Rectal smooth muscle tissue (tissue), 1 donor: Measurements from ENCODE around the gene PLEKHA5.

ENCODE experiments used
- H3K27ac ChIP-seq: one replicate; pipeline ENCODE4 v1.7.0; 2013; ENCODE audit warnings: low read depth, low read length, inconsistent platforms
- H3K27me3 ChIP-seq: one replicate; pipeline ENCODE4 v1.7.0; 2013; ENCODE audit warnings: low read length; ENCODE audit not compliant: control insufficient read depth, insufficient read depth
- H3K36me3 ChIP-seq: one replicate; pipeline ENCODE4 v1.7.0; 2013; ENCODE audit warnings: low read length; ENCODE audit not compliant: control insufficient read depth, insufficient read depth
- H3K4me1 ChIP-seq: one replicate; pipeline ENCODE4 v1.7.0; 2013; ENCODE audit warnings: low read length; ENCODE audit not compliant: control insufficient read depth, insufficient read depth
- H3K4me3 ChIP-seq: one replicate; pipeline ENCODE4 v1.7.0; 2013; ENCODE audit warnings: low read length
- H3K9ac ChIP-seq: one replicate; pipeline ENCODE4 v1.7.0; 2013; ENCODE audit warnings: low read length

PLEKHA5 gene

GRCh38 chr12:19198272-19198671, 68.7 kb downstream of the PLEKHA5 start:
- no peaks in the 10 kb centered on the region for H3K27me3 ChIP-seq
- H3K4me3 ChIP-seq, result no peak overlapping the region
- H3K4me1 ChIP-seq, result no peaks in the 10 kb centered on the region
- no peak overlapping the region for H3K9ac ChIP-seq
- no peak overlapping the region for H3K27ac ChIP-seq
- H3K36me3 ChIP-seq, result no peaks in the 10 kb centered on the region

GRCh38 chr12:19199332-19199731, 69.8 kb downstream of the PLEKHA5 start:
- Histone ChIP-seq H3K27me3 (no peaks in the 10 kb centered on the region), H3K4me1 (no peaks in the 10 kb centered on the region), H3K36me3 (no peaks in the 10 kb centered on the region), H3K4me3 (no peak overlapping the region), H3K9ac (no peak overlapping the region), H3K27ac (no peak overlapping the region)

DNA sequence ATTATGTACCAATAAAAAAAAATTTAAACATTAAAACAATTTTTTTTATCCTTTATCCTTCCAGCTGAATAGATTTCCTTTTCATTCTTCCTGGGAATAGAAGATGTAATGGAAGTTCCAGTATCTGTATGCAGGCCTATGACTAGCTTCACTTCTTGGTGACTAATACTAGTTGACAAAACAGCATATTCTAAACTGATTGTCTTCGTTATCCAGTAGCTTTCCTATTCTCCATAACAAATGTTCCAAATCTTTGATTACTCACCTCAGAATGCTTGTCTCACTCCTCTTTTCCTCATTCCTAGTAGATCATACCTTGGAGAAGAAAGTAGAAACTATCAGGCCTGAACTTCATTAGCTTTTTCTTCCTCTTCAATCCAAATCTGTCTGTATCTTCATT, 70.7 kb downstream of the PLEKHA5 start:
- Histone ChIP-seq H3K4me1 (no peaks in the 10 kb centered on the region), H3K27ac (no peak overlapping the region), H3K4me3 (no peak overlapping the region)

GRCh38 chr12:19201661-19202060, 72.1 kb downstream of the PLEKHA5 start:
- Histone ChIP-seq H3K36me3 (no peaks in the 10 kb centered on the region), H3K4me1 (no peaks in the 10 kb centered on the region), H3K9ac (no peak overlapping the region), H3K4me3 (no peak overlapping the region), H3K27ac (no peak overlapping the region), H3K27me3 (no peaks in the 10 kb centered on the region)

More for the DNA sequence above, 70.7 kb downstream of the PLEKHA5 start:
- Histone ChIP-seq H3K9ac (no peak overlapping the region), H3K36me3 (no peaks in the 10 kb centered on the region), H3K27me3 (no peaks in the 10 kb centered on the region)

- no peak overlapping the region for H3K27ac ChIP-seq
- H3K9ac ChIP-seq, result no peak overlapping the region
- no peaks in the 10 kb centered on the region for H3K36me3 ChIP-seq
- no peaks in the 10 kb centered on the region for H3K4me1 ChIP-seq
- no peak overlapping the region for H3K4me3 ChIP-seq
- H3K27me3 ChIP-seq, result no peaks in the 10 kb centered on the region
These were observed 73.5 kb downstream of the PLEKHA5 start for GRCh38 chr12:19203013-19203412.

DNA sequence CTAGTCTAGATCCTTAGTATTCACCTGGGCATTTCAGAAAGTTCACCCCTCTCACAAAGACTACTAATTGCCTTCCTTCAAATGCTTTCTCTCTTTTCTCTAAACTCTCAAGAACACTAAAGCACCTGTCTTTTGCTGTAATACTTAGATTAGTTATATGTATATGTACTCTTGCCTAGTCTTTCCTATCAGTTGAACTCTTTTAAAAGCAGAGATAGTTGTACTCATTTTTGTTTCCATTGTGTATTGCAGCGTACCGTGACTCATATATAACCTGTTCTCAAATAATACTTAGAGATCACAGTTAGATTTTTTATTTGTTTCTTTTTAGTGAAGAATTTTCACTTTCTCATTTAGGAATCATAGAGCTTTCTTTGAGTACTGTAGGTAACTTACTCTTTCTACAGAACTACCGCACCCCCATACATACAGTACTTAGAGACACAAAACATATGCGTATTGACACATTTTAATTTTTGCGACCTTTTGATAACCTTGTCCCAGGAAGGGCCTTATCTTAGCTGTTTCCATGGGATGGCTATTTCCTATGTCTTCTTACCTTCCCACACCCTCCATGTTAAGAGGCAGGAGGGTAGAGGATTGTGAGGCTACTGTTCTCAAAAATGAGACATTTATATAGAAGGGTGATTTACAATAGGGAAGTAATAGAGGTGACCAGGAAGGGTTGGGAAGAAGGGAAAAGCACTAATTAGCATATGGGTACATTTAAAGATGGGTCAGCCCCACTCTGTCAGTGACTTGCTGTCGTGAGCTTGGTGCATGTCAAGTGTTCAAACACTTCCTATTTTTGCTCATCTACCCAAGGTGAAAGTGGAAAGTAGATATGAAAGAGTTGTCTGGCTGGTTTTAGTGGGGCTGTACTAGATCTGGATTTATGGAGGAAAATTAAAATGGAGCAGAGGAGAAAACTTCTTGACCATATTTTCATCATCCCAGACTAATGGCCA, 74.3 kb downstream of the PLEKHA5 start:
- Histone ChIP-seq H3K36me3 (no peaks in the 10 kb centered on the region), H3K4me1 (no peaks in the 10 kb centered on the region), H3K9ac (no peak overlapping the region), H3K27me3 (no peaks in the 10 kb centered on the region), H3K27ac (no peak overlapping the region), H3K4me3 (no peak overlapping the region)

- Histone ChIP-seq H3K9ac (no peak overlapping the region), H3K27me3 (no peaks in the 10 kb centered on the region), H3K27ac (no peak overlapping the region), H3K36me3 (no peaks in the 10 kb centered on the region), H3K4me1 (no peaks in the 10 kb centered on the region), H3K4me3 (no peak overlapping the region)
These were observed 75.6 kb downstream of the PLEKHA5 start for GRCh38 chr12:19205120-19205519.

- H3K4me3 ChIP-seq, result no peak overlapping the region
These were observed 77.1 kb downstream of the PLEKHA5 start for GRCh38 chr12:19206493-19207077.

GRCh38 chr12:19208456-19208855, 78.9 kb downstream of the PLEKHA5 start:
- H3K27me3 ChIP-seq, result no peaks in the 10 kb centered on the region

More at GRCh38 chr12:19206493-19207077, 77.1 kb downstream of the PLEKHA5 start:
- no peak overlapping the region for H3K9ac ChIP-seq
- H3K36me3 ChIP-seq, result no peaks in the 10 kb centered on the region
- H3K27me3 ChIP-seq, result no peaks in the 10 kb centered on the region
- no peaks in the 10 kb centered on the region for H3K4me1 ChIP-seq
- H3K27ac ChIP-seq, result no peak overlapping the region

GRCh38 chr12:19209661-19210060, 80.1 kb downstream of the PLEKHA5 start:
- Histone ChIP-seq H3K36me3 (no peaks in the 10 kb centered on the region), H3K4me3 (no peak overlapping the region), H3K4me1 (no peaks in the 10 kb centered on the region), H3K27ac (no peak overlapping the region), H3K27me3 (no peaks in the 10 kb centered on the region), H3K9ac (no peak overlapping the region)

More at GRCh38 chr12:19208456-19208855, 78.9 kb downstream of the PLEKHA5 start:
- H3K4me1 ChIP-seq, result no peaks in the 10 kb centered on the region
- no peaks in the 10 kb centered on the region for H3K36me3 ChIP-seq
- H3K4me3 ChIP-seq, result no peak overlapping the region
- H3K9ac ChIP-seq, result no peak overlapping the region
- no peak overlapping the region for H3K27ac ChIP-seq

DNA sequence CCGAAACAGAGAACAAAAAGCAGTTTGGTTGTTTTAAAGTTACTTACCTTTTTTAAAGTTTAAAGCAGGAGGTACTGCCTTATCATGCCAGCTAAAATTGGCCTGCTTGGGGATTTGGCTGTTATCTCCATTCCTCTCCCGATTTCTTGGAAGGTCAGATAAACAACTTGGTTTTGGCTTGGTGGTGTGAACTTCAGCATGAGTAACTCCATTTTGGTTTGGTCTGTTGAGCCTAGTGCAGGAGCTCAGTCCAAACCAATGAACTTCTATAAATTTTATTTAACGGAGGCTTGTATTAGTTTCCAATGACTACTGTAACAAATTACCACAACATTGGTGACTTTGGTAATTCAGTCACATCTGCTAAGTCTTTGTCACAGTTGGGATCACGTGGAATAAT, 82.3 kb downstream of the PLEKHA5 start:
- Histone ChIP-seq H3K9ac (no peak overlapping the region), H3K36me3 (no peaks in the 10 kb centered on the region), H3K27me3 (no peaks in the 10 kb centered on the region), H3K4me3 (no peak overlapping the region), H3K27ac (no peak overlapping the region), H3K4me1 (no peaks in the 10 kb centered on the region)

- no peaks in the 10 kb centered on the region for H3K27me3 ChIP-seq
These were observed 82.7 kb downstream of the PLEKHA5 start for GRCh38 chr12:19212245-19212644.

More at GRCh38 chr12:19212245-19212644, 82.7 kb downstream of the PLEKHA5 start:
- peaks cover 3% of the 10 kb centered on the region for H3K4me1 ChIP-seq
- no peak overlapping the region for H3K4me3 ChIP-seq
- H3K36me3 ChIP-seq, result no peaks in the 10 kb centered on the region
- no peak overlapping the region for H3K9ac ChIP-seq
- no peak overlapping the region for H3K27ac ChIP-seq
